Brain microvascular endothelial cell (primary cell): ENCODE results near the gene NCKAP5L.

Experiments
- DNase-seq: peaks from one replicate; pipeline ENCODE4 v3.0.0-alpha.2; 2020
- H3K27ac ChIP-seq: fragments of 250-450 bp; sonication (Bioruptor Pico); 2 replicates; pipeline ENCODE4 v1.5.1; 2020; ENCODE audit warnings: mild to moderate bottlenecking, moderate library complexity
- H3K27me3 ChIP-seq: fragments of 250-450 bp; sonication (Bioruptor Pico); replicated peaks from 2 replicates; pipeline ENCODE4 v1.5.1; 2020; ENCODE audit warnings: mild to moderate bottlenecking
- H3K36me3 ChIP-seq: fragments of 250-450 bp; sonication (Bioruptor Pico); replicated peaks from 2 replicates; pipeline ENCODE4 v1.5.1; 2020; ENCODE audit warnings: mild to moderate bottlenecking
- H3K4me3 ChIP-seq: 2 replicates; pipeline ENCODE4 v1.5.1; 2011; ENCODE audit warnings: low read depth, mild to moderate bottlenecking, control low read depth, low read length, moderate library complexity
- in situ Hi-C: cut with HindIII; loops from 2 replicates; pipeline ENCODE4 v1.10.0; 2017; ENCODE audit warnings: low sequenced_read_pairs, low pct_ligation_motif_present
- TF ChIP-seq, protein P1 (sequence below): IDR thresholded peaks from 2 replicates; pipeline ENCODE4 v1.5.1; 2011; ENCODE audit warnings: low read depth, mild to moderate bottlenecking, moderate library complexity, low read length, control low read depth, inconsistent platforms; ENCODE audit errors: missing control alignments

Gene NCKAP5L

DNA sequence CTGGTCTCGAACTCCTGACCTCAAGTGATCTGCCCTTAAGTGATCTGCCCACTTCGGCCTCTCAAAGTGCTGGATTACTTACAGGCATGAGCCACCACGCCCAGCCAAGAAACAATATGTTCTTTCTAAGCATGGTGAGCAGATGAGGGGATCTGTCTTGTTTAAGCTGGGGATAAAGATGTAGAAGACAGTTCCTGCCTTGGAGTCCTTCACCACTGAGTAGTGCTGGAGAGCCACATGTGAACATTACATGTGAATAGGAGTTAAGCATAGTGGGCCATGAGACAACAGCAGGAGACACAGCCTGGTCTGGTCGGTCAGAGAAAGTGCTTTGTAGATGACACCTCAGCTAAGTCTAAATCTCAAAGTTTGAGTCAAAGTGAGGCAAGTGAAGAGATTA is 60.9 kb downstream of the NCKAP5L start:
- H3K4me3 ChIP-seq: no peak overlapping the region
- H3K27me3 ChIP-seq: no peaks in the 10 kb centered on the region
- in situ Hi-C loops: no loop called here
- TF ChIP-seq, protein P1, sequence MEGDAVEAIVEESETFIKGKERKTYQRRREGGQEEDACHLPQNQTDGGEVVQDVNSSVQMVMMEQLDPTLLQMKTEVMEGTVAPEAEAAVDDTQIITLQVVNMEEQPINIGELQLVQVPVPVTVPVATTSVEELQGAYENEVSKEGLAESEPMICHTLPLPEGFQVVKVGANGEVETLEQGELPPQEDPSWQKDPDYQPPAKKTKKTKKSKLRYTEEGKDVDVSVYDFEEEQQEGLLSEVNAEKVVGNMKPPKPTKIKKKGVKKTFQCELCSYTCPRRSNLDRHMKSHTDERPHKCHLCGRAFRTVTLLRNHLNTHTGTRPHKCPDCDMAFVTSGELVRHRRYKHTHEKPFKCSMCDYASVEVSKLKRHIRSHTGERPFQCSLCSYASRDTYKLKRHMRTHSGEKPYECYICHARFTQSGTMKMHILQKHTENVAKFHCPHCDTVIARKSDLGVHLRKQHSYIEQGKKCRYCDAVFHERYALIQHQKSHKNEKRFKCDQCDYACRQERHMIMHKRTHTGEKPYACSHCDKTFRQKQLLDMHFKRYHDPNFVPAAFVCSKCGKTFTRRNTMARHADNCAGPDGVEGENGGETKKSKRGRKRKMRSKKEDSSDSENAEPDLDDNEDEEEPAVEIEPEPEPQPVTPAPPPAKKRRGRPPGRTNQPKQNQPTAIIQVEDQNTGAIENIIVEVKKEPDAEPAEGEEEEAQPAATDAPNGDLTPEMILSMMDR: no peak
- H3K36me3 ChIP-seq: peaks cover 27% of the 10 kb centered on the region
- no peak overlapping the region for H3K27ac ChIP-seq
- DNase-seq: no peak

DNA sequence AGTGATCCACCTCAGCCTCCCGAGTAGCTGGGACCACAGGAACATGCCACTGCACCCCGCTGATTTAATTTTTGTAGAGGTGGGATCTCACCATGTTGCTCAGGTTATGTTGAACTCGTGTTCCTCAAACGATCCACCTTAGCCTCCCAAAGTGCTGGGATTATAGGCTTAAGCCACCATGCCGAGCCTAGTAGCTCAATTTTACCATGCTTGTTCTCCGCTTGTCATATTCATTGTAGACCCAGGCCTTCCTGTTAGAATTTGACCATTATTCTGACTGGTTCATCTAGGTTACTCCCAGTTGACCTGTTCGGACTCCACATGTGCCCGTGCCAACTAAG is 62.1 kb downstream of the NCKAP5L start:
- Histone ChIP-seq H3K4me3 (no peak overlapping the region), H3K27ac (no peak overlapping the region), H3K27me3 (no peaks in the 10 kb centered on the region), H3K36me3 (peaks cover 38% of the 10 kb centered on the region)
- in situ Hi-C loops: no loop called here
- TF ChIP-seq, protein P1: no peak
- no peak for DNase-seq

DNA sequence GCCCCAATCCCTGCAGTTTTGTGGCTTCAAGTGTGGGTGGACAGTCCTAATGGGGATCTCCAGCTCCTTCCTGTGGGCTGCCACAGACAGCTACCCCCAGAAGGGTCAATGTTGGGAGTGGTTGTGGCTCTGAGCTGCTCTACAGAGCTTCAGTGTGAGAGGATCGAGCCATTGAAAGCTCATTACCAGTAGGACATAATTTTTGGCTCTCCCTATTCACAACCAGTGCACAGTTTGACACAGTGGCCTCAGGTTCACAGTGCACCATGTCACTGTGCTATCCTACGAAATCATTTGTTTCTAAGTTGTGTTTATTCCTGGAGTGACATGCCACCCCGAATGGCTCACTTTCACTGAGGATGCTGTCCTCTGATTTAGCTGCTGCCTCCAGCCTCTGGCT is 64.1 kb downstream of the NCKAP5L start:
- H3K36me3 ChIP-seq: peaks cover 53% of the 10 kb centered on the region
- TF ChIP-seq, protein P1: no peak
- no peak for DNase-seq
- H3K27ac ChIP-seq: no peak overlapping the region
- in situ Hi-C loops: no loop called here
- no peak overlapping the region for H3K4me3 ChIP-seq
- no peaks in the 10 kb centered on the region for H3K27me3 ChIP-seq

DNA sequence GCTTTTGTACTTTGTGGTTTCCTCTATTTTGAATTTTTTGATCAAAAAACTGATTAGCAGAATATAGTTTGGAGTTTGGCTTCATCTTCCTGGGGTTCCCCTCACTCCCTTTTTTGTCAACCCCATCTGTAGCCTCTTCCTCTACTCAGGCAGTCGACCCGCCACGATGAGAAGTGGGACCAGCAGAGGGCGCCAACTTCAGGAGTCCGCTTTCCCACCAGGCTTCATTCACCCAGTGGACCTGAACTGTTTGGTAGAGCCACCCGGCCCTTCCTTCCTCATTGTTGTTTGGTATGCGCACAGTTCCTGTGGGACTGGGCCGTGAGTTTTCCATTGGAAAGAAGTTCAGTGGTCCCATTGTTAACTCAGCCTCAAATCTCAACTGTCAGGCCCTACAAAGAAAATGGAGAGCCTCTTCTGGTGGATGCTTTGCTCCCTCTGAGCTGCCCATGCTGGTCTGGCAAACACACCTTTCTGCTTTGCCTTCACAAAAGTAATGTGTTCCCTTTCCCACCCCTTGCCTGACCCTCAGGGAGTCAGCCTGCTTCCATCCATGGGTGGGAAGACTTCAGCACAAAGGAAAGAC is 65.1 kb downstream of the NCKAP5L start:
- H3K27ac ChIP-seq: no peak overlapping the region
- H3K36me3 ChIP-seq: peaks cover 63% of the 10 kb centered on the region
- TF ChIP-seq, protein P1: peak; percentile 87
- H3K27me3 ChIP-seq: no peaks in the 10 kb centered on the region
- in situ Hi-C loops: no loop called here
- no peak overlapping the region for H3K4me3 ChIP-seq
- peak; percentile 63 for DNase-seq

DNA sequence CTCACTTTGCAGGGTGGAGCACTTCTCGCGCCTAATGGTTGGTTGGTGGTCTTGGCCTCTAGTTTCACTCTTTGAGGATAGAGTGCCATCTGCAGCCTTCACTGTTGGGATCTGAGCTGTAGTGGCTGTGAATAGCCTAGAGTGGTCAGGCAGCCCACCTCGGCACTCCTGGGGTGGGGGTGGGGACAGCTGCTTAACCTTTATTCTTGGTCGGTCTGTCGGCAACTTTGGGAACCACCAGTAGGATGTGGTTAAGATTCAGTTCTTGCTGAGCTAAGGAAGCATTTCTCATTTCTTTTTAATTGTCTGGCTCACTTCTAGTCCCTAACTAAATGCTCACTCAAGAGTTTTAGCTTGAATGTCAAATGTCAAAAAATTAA is 65.8 kb downstream of the NCKAP5L start:
- no peak overlapping the region for H3K27ac ChIP-seq
- no peak for DNase-seq
- TF ChIP-seq, protein P1: no peak
- H3K4me3 ChIP-seq: no peak overlapping the region
- in situ Hi-C loops: no loop called here
- H3K27me3 ChIP-seq: no peaks in the 10 kb centered on the region
- H3K36me3 ChIP-seq: peaks cover 70% of the 10 kb centered on the region

DNA sequence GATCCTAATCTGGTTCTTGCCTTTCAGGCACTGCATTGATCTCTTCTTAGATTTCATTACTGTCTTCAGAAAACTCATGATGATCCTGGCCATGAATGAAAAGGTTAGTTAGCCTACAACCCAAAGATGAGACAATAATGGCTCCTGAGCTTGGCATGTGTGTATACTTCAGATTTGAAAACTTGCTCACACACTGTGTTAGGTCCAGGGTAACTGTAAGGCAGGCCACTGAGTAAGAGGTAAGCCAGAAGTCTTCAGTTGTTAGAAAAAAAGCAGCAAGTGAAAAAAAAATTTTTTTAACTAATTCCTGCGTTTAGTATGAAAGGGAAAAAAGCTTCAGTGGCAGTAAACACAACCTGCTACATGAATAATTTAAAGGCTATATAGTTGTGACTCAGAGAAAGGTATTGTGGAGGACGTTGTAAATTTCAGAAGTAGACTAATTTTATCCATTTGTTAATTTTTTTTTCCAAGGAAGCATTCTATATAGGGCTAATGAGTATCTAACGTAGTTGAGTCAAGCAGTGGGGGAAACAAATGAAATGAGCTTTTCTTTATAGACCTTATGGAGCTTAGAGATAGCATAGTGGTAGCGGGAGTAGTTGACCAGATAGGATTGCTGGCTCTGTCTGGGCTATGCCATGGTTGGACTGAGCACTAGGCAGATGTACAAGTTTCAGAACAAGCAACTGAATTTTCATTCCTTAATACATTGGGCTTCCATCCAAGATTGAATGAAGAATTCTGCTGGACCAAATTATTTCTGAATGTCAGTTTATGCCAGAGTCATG is 66.3 kb downstream of the NCKAP5L start:
- TF ChIP-seq, protein P1: no peak
- in situ Hi-C loops: no loop called here

More for the DNA sequence above, 66.3 kb downstream of the NCKAP5L start:
- peaks cover 76% of the 10 kb centered on the region for H3K36me3 ChIP-seq
- H3K4me3 ChIP-seq: no peak overlapping the region
- no peak overlapping the region for H3K27ac ChIP-seq
- no peaks in the 10 kb centered on the region for H3K27me3 ChIP-seq
- no peak for DNase-seq
